Ovary (tissue), 9 donors: ENCODE results near the gene SPG11. TPM values are rescaled to one million over a fixed set of nuclear protein-coding genes. Genes with fewer than 3 reads are reported as not detected.
"Not testable (repeated sequence)": the region's sequence is repeated elsewhere in the genome, so short reads cannot be mapped to it uniquely, and the experiment has no call there.

Source experiments
- DNase-seq, 5 donors: peaks; one replicate each; pipeline ENCODE4 v3.0.0-alpha.2; 2019 to 2020
- H3K27ac ChIP-seq, 2 donors: fragments of 200-600 bp; one replicate each; pipeline versions ENCODE4 v1.5.1 to v1.8.0; 2019 to 2022
- H3K27me3 ChIP-seq: fragments of 200-600 bp; one replicate; pipeline ENCODE4 v1.8.0; 2022
- H3K36me3 ChIP-seq: fragments of 200-600 bp; sonication (generic); one replicate; pipeline ENCODE4 v1.5.1; 2019
- H3K4me1 ChIP-seq: one replicate; pipeline ENCODE4 v1.8.1; 2013; ENCODE audit warnings: mild to moderate bottlenecking, moderate library complexity; ENCODE audit not compliant: insufficient read depth
- H3K4me3 ChIP-seq: fragments of 200-600 bp; sonication (generic); one replicate; pipeline ENCODE4 v1.5.1; 2017
- H3K9me3 ChIP-seq, 2 donors: fragments of 200-600 bp in 1 of 2; sonication (generic) in 1 of 2; one replicate each; pipeline versions ENCODE4 v1.5.1 to v1.8.1; 2013 to 2019; ENCODE audit warnings: mild to moderate bottlenecking in 1 of 2, moderate library complexity in 1 of 2
- EP300 ChIP-seq: sonication (generic); formaldehyde crosslinking; IDR thresholded peaks from one replicate; pipeline ENCODE4 v1.6.1; 2017; ENCODE audit warnings: antibody characterized with exemption
- POLR2A ChIP-seq: fragments of 450-650 bp; IDR thresholded peaks from one replicate; pipeline ENCODE4 v1.6.1; 2017; ENCODE audit warnings: antibody characterized with exemption, mild to moderate bottlenecking, moderate library complexity
- WGBS, 3 donors: extraction: QIAGEN DNeasy Blood & Tissue Kit in 1 of 3; methylation state at CpG; one replicate each; pipeline versions ENCODE4 v1.1.5 to v1.1.7; 2013 to 2017; 5-methylcytosine and 5-hydroxymethylcytosine counted together
- intact Hi-C, 4 donors: fragments of 100-400 bp; cut with DNase I; formaldehyde crosslinking; loops; one replicate each; pipeline versions ENCODE4 v1.11.0 to v1.15.1; 2022 to 2023
- polyA plus RNA-seq, 2 donors: library from polyadenylated mRNA; stranded (reverse); fragments of 200-250 nt in 1 of 2; fragments of 350-450 nt in 1 of 2; fragmentation: Illumina TruSeq in 1 of 2; extraction: RNeasy Lipid Tissue Mini Kit (QIAGEN cat#74804) in 1 of 2; gene quantifications; one replicate each; pipeline ENCODE4 v1.2.3, GENCODE V29; 2013 to 2014
- total RNA-seq, 7 donors: library from RNA; depleted of rRNA in 2 of 7; stranded (reverse); fragments of >200 nt in 2 of 7; fragmentation: NEBNext Ultra II Directional in 3 of 7; extraction: Animal tissue kit (Norgen Biotek cat#: 25700) in 3 of 7; gene quantifications; one replicate each; pipeline versions ENCODE4 v1.1.0 to v1.2.4, GENCODE V29; 2016 to 2023
- TF ChIP-seq, protein P1 (sequence below), 3 donors: fragments of 450-650 bp in 2 of 3; fragments of 200-600 bp in 1 of 3; IDR thresholded peaks; one replicate each; pipeline versions ENCODE4 v1.5.1 to v1.8.0; 2016 to 2022; ENCODE audit warnings: antibody characterized with exemption in 3 of 3, mild to moderate bottlenecking in 1 of 3
- donor health status: DM: no; HTN: no; CAD: no; lungs with moderate emphysema.
- donor health status: DM: no; HTN: no; CAD: no.
- donor health status: Bipolar disorder and iron deficiency.
- donor health status: DM: yes; HTN: yes; CAD: no.
- donor health status: DM: no; HTN: no; CAD: no.
- donor health status: DM: yes; HTN: yes; CAD: no.

SPG11 gene
- total and polyA plus RNA-seq, 9 donors = 25.4 to 79.8 (median 53.5) TPM

GRCh38 chr15:44550734-44551133 is 112.7 kb downstream of the SPG11 start:
- intact Hi-C loops = no loop called here
- Histone ChIP-seq H3K4me3 (no peak overlapping the region), H3K4me1 (peaks cover 1% of the 10 kb centered on the region), H3K27me3 (no peaks in the 10 kb centered on the region), H3K27ac (no peak overlapping the region), H3K36me3 (no peaks in the 10 kb centered on the region), H3K9me3 (no peaks in the 10 kb centered on the region)
- TF ChIP-seq EP300 = no peak
- TF ChIP-seq, protein P1, sequence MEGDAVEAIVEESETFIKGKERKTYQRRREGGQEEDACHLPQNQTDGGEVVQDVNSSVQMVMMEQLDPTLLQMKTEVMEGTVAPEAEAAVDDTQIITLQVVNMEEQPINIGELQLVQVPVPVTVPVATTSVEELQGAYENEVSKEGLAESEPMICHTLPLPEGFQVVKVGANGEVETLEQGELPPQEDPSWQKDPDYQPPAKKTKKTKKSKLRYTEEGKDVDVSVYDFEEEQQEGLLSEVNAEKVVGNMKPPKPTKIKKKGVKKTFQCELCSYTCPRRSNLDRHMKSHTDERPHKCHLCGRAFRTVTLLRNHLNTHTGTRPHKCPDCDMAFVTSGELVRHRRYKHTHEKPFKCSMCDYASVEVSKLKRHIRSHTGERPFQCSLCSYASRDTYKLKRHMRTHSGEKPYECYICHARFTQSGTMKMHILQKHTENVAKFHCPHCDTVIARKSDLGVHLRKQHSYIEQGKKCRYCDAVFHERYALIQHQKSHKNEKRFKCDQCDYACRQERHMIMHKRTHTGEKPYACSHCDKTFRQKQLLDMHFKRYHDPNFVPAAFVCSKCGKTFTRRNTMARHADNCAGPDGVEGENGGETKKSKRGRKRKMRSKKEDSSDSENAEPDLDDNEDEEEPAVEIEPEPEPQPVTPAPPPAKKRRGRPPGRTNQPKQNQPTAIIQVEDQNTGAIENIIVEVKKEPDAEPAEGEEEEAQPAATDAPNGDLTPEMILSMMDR (IDR thresholded peaks at IDR 0.05) = no peak
- DNase-seq = no peak
- WGBS, 3 donors = 94 to 96% (median 95%) methylated on average over 4 of the region's 4 CpGs

- H3K36me3 ChIP-seq = no peaks in the 10 kb centered on the region
- intact Hi-C loops = no loop called here
- H3K27ac ChIP-seq = no peak overlapping the region
- H3K27me3 ChIP-seq = no peaks in the 10 kb centered on the region
- no peaks in the 10 kb centered on the region for H3K9me3 ChIP-seq
- 30 to 31% (median 31%) methylated on average over 3 of the region's 3 CpGs for WGBS, 3 donors
- no peak overlapping the region for H3K4me3 ChIP-seq
- TF ChIP-seq POLR2A (no peak), EP300 (no peak)
- TF ChIP-seq, protein P1 (IDR thresholded peaks at IDR 0.05) = no peak
- H3K4me1 ChIP-seq = peaks cover 1% of the 10 kb centered on the region
- DNase-seq = no peak
Observed at GRCh38 chr15:44550256-44550655, 113.2 kb downstream of the SPG11 start.

DNA sequence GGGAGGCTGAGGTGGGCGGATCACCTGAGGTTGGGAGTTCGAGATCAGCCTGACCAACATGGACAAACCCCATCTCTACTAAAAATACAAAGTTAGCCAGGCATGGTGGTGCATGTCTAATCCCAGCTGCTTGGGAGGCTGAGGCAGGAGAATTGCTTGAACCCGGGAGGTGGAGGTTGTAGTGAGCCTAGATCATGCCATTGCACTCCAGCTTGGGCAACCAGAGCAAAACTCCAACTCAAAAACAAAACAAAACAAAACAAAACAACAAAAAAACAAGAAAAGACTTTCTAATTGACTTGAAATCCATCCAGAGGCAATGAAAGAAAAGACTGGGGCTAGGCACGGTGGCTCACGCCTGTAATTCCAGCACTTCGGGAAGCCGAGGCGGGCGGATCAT is 114.3 kb downstream of the SPG11 start:
- H3K4me1 ChIP-seq, intact Hi-C loops, H3K27ac ChIP-seq, H3K36me3 ChIP-seq, H3K27me3 ChIP-seq, H3K9me3 ChIP-seq, H3K4me3 ChIP-seq, DNase-seq: not testable (repeated sequence)
- 95 to 97% (median 95%) methylated on average over 9 of the region's 9 CpGs for WGBS, 3 donors

- intact Hi-C loops = no loop called here
- no peaks in the 10 kb centered on the region for H3K27me3 ChIP-seq
- TF ChIP-seq EP300 = no peak
- TF ChIP-seq POLR2A = no peak
- TF ChIP-seq, protein P1 (IDR thresholded peaks at IDR 0.05) = no peak
- 58 to 68% (median 65%) methylated on average over 5 of the region's 5 CpGs for WGBS, 3 donors
- H3K9me3 ChIP-seq = no peaks in the 10 kb centered on the region
- no peaks in the 10 kb centered on the region for H3K36me3 ChIP-seq
- no peak for DNase-seq
- no peak overlapping the region for H3K4me3 ChIP-seq
- peaks cover 3% of the 10 kb centered on the region for H3K4me1 ChIP-seq
- no peak overlapping the region for H3K27ac ChIP-seq
Observed at GRCh38 chr15:44545913-44546802, 117.3 kb downstream of the SPG11 start.

DNA sequence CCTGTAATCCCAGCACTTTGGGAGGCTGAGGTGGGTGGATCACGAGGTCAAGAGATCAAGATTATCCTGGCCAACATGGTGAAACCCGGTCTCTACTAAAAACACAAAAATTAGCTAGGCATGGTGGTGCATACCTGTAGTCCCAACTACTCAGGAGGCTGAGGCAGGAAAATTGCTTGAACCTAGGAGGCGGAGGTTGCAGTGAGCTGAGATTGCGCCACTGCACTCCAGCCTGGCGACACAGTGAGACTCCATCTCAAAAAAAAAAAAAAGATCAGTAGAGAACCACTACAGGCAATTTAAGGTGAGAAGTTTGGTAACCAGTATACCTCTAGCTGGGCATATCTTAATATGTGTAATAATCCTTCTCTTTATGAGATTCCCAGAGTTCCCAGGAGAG is 118.7 kb downstream of the SPG11 start:
- 92 to 94% (median 94%) methylated on average over 5 of the region's 5 CpGs for WGBS, 3 donors

More for the DNA sequence above, 118.7 kb downstream of the SPG11 start:
- H3K4me3 ChIP-seq, H3K4me1 ChIP-seq, H3K27ac ChIP-seq, intact Hi-C loops, H3K9me3 ChIP-seq, H3K36me3 ChIP-seq, DNase-seq, H3K27me3 ChIP-seq: not testable (repeated sequence)
